NCI-H774 (cell line): ENCODE data around the gene ABCF3.
A peak's percentile ranks its signal among the peaks of the same experiment; 100 is the strongest.

ENCODE experiments used
- DNase-seq: peaks from one replicate; lab custom pipeline; 2025; lab: John Stamatoyannopoulos, UW

The ABCF3 gene

GRCh38 chr3:184185461-184186183 is 377 bp upstream of the ABCF3 start:
- DNase-seq: peak; percentile 100

DNA sequence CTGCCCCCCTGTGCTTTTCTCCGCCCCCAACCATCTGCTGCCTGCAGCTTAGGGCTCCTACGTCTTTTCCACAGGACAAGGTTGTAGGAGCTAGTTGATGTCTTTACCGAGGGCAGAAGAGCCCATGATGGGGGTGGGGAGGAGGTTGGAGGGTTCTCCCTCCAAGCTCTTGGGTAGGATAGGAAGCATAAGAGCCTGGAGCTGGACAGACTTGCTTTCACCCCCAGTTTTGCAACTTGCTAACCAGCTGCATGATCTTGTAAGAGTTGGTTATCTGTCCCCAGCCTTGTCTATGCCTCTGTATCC is 856 bp downstream of the ABCF3 start:
- no peak for DNase-seq

DNA sequence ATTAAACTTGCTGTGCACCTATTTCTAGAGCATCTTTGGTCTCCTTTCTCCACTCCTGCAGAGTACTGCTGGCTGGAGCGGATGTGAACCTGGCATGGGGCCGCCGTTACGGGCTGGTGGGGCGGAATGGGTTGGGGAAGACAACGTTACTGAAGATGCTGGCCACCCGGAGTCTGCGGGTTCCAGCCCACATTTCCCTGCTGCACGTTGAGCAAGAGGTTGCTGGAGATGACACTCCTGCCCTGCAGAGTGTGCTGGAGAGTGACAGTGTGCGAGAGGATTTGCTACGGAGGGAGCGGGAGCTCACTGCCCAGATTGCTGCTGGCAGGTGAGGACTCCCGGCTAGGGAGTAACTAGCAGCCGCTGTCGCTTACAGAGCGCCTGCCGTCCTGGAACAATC is 2.1 kb downstream of the ABCF3 start:
- no peak for DNase-seq

GRCh38 chr3:184189421-184189820 is 3.4 kb downstream of the ABCF3 start:
- DNase-seq: no peak

- DNase-seq: no peak
Observed at GRCh38 chr3:184192889-184193288, 6.9 kb downstream of the ABCF3 start.

DNA sequence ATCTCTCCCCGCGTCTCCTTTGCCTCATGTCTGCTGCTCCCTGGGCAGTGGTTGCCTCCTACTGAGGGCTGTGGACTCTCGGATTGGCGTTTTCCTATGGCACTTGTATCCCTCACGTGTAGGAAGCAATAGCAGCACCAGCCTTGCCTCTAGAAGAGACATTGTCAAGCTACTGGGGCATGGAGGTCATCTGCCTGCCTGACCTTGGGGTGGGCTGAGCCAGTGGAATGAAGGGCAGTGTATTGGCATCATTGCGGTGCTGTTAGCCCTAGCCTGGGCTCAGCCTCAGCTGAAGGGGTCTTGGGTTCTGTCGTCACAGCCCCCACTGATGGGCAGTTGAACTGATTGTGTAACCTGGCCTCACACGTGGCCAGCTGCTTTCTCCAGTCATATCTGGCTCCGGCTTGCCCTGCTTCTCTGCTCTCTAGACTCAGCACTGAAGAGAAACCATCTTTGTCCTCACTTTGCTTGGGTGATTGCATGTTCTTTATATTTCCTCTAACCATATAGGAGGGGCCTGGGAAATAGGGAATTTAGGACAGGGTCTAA is 8.1 kb downstream of the ABCF3 start:
- DNase-seq: no peak

DNA sequence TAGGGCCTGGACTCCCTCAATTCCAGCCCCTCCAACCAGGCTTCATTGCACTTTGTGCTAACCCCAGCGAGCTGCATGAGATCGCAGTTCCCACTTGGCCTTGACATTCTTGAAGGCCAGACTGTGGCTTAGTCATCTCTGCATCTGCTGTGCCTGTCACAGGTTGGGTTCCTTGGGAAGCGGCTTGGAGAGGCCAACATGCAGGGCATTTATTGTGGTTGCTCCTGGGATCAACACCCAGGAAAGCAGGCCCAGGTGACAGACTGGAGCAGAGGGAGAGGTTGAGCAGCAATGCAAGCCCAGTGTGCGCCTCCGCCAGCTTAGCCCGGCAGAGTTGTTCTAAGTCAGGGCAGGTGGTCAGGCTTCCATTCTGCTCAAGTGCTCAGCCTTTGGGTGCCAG is 10.5 kb downstream of the ABCF3 start:
- peak; percentile 41 for DNase-seq

DNA sequence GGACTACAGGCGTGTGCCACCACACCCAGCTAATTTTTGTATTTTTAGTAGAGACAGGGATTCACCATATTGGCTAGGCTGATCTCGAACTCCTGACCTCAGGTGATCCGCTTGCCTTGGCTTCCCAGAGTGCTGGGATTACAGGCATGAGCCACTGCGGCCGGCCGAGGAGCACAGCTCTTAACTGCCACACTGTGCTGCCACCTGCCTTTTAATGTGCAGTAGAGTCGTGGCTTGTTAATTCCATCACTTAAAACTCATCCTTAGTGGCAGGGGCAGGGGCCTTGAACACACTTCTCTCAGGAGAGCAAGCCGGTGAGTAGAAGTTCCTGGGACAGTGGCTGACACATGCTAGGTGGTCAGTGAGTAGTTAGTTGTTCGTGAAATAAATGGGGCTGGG is 12.5 kb downstream of the ABCF3 start:
- DNase-seq: no peak

GRCh38 chr3:184200825-184201224 is 14.8 kb downstream of the ABCF3 start:
- DNase-seq: no peak

DNA sequence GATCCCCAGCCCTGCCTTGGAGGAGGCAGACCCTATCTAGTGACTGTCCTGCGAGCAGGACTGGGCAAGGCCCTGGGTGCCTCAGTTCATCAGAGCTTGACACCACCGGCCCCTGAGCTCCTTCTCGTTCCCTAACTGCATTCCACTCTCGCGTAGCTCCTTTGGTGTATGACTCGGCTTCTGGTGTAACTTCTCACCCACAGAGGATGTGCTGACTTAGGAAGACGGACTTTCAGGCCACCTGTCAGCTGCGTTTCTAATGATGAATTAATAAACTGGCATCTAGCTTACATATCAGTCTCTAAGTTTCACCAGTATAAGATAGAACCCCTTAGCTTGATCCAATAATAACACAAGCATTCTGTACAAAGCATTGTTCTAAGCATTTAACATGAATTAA is 17.5 kb downstream of the ABCF3 start:
- no peak for DNase-seq

DNA sequence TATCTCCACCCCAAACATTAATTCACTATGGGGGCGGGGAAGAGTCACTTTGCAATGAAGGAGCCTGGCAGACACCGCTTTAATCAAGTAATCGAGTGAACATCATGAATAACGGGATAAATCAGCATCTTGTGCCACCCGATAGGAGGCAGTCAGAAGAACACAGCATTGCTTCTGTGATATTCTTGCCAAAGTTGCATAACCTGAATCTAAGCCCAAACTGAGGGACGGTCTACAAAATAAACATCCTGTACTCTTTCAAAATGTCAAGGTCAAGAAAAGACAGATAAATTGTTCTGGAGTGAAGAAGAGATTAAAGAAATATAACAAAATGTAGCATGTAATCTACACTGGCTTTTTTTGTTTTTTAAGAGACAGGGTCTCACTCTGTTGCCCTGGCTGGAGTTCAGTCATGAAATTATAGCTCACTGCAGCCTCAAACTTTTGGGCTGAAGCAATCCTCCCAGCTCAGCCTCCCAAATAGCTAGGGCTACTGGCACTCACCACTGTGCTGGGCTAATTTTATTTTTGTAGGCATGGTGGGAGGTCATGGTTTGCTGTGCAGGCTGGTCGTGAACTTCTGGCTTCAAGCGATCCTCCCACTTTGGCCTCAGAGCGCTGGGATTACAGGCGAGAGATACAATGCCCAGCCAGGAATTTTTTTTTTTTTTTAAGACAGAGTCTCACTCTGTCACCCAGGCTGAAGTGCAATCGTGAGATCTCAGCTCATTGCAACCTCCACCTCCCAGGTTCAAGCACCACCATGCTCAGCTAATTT is 23.3 kb downstream of the ABCF3 start:
- no peak for DNase-seq

DNA sequence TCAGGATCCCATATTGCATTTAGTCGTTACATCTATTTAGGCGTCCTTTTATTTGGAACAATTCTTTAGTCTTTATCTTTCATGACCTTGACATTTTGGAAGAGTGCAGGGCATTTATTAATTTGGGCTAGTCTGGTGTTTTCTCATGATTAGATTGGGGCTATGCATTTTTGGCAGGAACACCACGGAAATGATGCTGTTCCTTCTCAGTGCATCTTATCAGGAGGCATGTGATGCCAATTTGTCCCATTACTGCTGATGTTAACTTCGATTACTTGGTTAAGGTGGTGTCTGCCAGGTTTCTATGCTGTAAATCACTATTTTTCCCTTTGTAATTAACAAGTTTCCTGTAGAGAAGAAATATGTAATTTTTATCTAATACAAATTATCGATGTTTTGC is 25.3 kb downstream of the ABCF3 start:
- DNase-seq: no peak

DNA sequence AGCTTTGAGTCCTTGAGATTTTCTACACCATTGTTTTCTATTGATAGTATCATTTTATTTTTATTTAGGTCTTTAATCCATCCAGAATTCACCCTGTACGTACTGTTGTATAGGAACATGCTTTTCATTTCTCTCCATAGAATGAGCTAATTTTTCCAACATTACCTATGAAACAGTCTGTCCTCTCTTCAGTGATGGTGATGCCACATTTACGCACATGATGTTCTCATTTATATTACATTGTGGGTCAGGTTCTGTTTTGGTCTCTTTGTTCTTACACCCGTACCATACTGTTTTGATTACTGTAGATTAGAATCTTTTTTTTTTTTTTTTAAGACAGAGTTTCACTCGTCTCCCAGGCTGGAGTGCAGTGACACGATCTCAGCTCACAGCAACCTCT is 25.7 kb downstream of the ABCF3 start:
- no peak for DNase-seq

GRCh38 chr3:184218814-184219213 is 32.8 kb downstream of the ABCF3 start:
- DNase-seq: no peak

DNA sequence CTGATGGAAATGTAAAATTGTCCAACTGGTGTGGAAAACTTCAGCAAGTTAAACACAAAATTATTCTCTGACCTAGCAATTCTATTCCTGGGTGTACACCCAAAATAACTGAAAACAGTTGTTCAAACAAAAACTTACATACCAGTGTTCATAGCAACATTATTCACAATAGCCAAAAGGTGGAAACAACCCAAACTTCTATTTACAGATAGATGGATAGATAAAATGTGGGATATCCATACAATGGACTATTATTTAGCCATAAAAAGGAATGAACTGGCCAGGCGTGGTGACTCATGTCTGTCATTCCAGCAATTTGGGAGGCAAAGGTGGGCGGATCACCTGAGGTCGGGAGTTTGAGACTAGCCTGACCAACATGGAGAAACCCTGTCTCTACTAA is 36.5 kb downstream of the ABCF3 start:
- DNase-seq: no peak

DNA sequence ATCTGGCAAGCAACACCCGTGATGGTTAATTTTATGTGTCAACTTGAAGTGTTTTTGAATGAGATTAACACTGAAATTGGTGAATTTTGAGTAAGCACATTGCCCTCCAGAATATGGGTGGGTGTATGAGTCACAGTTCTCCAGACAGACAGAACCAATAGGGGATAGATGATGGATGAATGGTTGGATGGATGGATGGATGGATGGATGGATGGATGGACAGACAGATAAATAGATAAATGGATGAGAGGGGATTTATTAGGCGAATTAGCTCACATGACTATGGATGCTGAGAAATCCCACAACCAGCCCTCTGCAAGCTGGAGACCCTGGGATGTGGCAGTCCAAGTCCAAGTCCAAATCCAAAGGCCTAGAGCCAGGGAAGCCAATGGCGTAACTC is 37.9 kb downstream of the ABCF3 start:
- DNase-seq: no peak

DNA sequence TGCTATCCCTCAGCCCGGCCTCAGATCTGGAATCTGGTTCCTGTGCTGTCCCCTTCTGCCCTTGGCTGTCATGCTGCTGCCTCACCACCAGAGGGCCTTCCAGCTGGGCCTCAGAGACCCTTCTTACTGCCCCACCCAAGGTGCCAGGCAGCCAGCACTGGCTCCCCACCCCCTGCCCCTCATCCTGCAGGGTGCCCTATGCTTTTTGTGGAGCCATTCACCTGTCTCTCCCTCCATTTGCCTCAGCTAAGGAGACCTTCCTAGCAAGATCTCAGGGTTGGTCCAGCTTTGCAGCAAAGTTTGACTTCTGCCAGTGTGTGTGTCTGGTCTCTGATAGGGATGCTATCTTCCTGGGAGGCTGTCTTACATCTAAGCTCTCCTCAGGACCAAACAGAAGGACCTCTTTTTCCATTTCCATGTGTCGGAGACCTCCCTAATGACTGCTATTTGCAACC is 41.5 kb downstream of the ABCF3 start:
- peak; percentile 52 for DNase-seq

GRCh38 chr3:184228376-184229137 is 42.6 kb downstream of the ABCF3 start:
- no peak for DNase-seq

- DNase-seq: peak; percentile 94
Observed at GRCh38 chr3:184229394-184230080, 43.5 kb downstream of the ABCF3 start, which contains the start of gene VWA5B2. TSS of gene VWA5B2 (plus strand) at chr3:184229585. CDS start at chr3:184230529, 944 bp downstream.

DNA sequence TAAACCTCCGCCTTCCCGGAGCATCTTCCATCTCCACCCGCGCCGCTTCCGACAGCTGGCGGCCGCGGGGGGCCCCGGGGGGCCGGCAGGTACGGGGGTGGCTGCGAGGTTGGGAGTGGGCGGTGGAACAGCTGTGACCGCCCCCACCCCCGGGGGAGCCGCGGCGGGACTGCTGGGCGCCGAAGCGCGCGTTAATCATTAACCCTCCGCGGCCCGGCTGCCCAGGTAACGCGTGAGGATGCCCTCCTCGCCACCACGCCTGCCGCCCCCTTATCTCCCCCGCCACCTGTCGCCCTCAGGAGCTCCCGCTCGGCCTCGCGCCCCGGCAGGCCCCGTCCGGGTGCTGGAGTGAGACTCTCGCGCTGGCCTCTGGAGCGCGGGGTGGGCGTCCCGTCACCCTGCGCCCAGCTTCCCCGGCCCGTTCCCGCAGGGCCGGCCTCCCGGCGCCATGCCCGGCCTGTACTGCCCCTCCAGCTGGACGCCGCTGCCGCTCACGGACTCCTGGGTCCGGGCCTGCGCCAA is 44.1 kb downstream of the ABCF3 start:
- DNase-seq: peak; percentile 47

DNA sequence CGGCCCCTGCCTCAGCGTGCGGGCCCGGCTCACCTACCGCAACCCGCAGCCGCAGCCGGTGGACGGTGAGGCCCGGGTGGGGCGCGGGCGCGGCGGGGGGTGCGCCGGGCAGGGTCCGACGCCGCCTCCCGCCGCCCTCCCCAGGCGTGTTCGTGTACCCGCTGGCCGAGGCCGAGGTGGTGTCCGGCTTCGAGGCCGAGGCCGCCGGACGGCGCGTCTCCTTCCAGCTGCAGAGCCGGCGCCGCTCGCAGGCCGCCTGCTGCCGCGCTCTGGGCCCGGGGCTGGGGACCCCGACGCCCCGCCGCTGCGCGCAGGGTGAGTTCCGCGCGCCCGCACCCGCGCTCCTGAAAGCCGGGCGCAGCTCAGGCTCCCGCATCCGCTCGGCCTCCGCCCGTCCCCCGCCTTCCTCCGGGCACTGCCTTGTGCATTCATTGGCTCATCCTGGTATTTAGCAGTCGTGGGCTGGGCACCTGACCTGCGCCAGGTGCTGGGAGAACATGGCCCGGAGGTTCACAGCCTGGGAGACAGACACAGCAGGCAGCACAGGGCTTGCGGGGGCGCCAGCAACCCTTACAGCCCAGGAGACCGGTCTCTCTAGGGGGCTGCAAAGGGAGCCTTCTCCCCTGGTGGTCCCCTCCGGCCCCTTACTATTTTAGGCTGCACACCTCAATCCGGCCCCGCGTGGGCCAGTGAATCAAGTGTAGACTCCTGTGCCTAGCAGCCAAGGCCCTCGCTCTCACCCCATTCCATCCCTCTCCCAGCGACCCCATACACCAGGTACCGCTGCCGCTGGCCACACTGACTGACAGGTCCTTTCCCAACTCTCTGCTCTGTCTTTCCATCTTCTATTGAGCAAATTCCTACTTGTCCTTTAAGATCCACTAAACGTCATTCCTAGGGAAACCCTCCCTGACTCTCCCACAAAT is 44.9 kb downstream of the ABCF3 start:
- peak; percentile 90 for DNase-seq
